Lower leg skin (tissue), 4 donors: ENCODE data around the gene AP1S1. TPM values are rescaled to one million over a fixed set of nuclear protein-coding genes. Genes with fewer than 3 reads are reported as not detected.

ENCODE experiments used
- DNase-seq, 2 donors: peaks; one replicate each; pipeline ENCODE4 v3.0.0-alpha.2; 2019; ENCODE audit warnings: low spot score in 2 of 2
- H3K4me3 ChIP-seq: fragments of 200-600 bp; sonication (generic); 2 replicates; pipeline ENCODE4 v1.5.1; 2017; ENCODE audit warnings: mild to moderate bottlenecking, low read depth; ENCODE audit not compliant: poor library complexity, severe bottlenecking
- CTCF ChIP-seq, 3 donors: fragments of 450-650 bp; IDR thresholded peaks; one replicate each; pipeline ENCODE4 v1.5.1; 2016; ENCODE audit warnings: antibody characterized with exemption in 3 of 3, mild to moderate bottlenecking in 3 of 3, moderate library complexity in 2 of 3
- POLR2A ChIP-seq, 2 donors: fragments of 450-650 bp; IDR thresholded peaks; one replicate each; pipeline ENCODE4 v1.6.1; 2016 to 2017; ENCODE audit warnings: antibody characterized with exemption in 2 of 2, mild to moderate bottlenecking in 1 of 2, moderate library complexity in 1 of 2
- WGBS, 2 donors: methylation state at CpG; one replicate each; pipeline ENCODE4 v1.1.5; 2018; 5-methylcytosine and 5-hydroxymethylcytosine counted together
- intact Hi-C: fragments of 100-400 bp; cut with DNase I; formaldehyde crosslinking; loops from one replicate; pipeline ENCODE4 v1.15.0; 2023; ENCODE audit warnings: low total_unique reads
- total RNA-seq, 4 donors: library from RNA; depleted of rRNA; stranded (reverse); fragments of >200 nt; gene quantifications; one replicate each; pipeline ENCODE4 v1.1.0, GENCODE V29; 2016

The AP1S1 gene
- total RNA-seq, 4 donors from 2014 or later = 52.9 to 81.2 (median 61.2) TPM

- intact Hi-C loops = no loop called here
- H3K4me3 ChIP-seq = no peak overlapping the region
- no peak for TF ChIP-seq CTCF (IDR thresholded peaks at IDR 0.05)
- TF ChIP-seq POLR2A (IDR thresholded peaks at IDR 0.05) = no peak
- WGBS, 2 donors = 29 to 34% methylated on average over 17 of the region's 17 CpGs
- DNase-seq = peak; percentile 49 to 92
These were observed 32.0 kb upstream of the AP1S1 start for GRCh38 chr7:101121991-101122932.

GRCh38 chr7:101122933-101123702 is 31.2 kb upstream of the AP1S1 start:
- no peak for DNase-seq
- intact Hi-C loops = no loop called here
- TF ChIP-seq POLR2A (IDR thresholded peaks at IDR 0.05) (no peak), CTCF (IDR thresholded peaks at IDR 0.05) (no peak)
- no peak overlapping the region for H3K4me3 ChIP-seq
- WGBS, 2 donors = 92 to 95% methylated on average over 11 of the region's 11 CpGs

- 84 to 95% methylated on average over 3 of the region's 3 CpGs for WGBS, 2 donors
- DNase-seq = no peak
- H3K4me3 ChIP-seq = no peak overlapping the region
- intact Hi-C loops = no loop called here
- TF ChIP-seq CTCF (IDR thresholded peaks at IDR 0.05) (no peak), POLR2A (IDR thresholded peaks at IDR 0.05) (no peak)
These were observed 30.6 kb upstream of the AP1S1 start for GRCh38 chr7:101123703-101124068.

GRCh38 chr7:101124376-101125056 is 29.8 kb upstream of the AP1S1 start:
- DNase-seq = no peak
- H3K4me3 ChIP-seq = no peak overlapping the region
- TF ChIP-seq POLR2A (IDR thresholded peaks at IDR 0.05) (no peak), CTCF (IDR thresholded peaks at IDR 0.05) (no peak)
- 21 to 28% methylated on average over 7 of the region's 7 CpGs for WGBS, 2 donors
- intact Hi-C loops = no loop called here

GRCh38 chr7:101125989-101126650 is 28.2 kb upstream of the AP1S1 start:
- H3K4me3 ChIP-seq = no peak overlapping the region
- intact Hi-C loops = no loop called here
- DNase-seq = peak; percentile 38 to 92
- 20 to 24% methylated on average over 15 of the region's 15 CpGs for WGBS, 2 donors
- TF ChIP-seq CTCF (IDR thresholded peaks at IDR 0.05) (peak in 1 of 3 donors; percentile 89), POLR2A (IDR thresholded peaks at IDR 0.05) (no peak)
